Osteoblast (primary cell): Measurements from ENCODE around the gene LRIF1. TPM values are rescaled to one million over a fixed set of nuclear protein-coding genes. Genes with fewer than 3 reads are reported as not detected.
"Not testable (repeated sequence)": the region's sequence is repeated elsewhere in the genome, so short reads cannot be mapped to it uniquely, and the experiment has no call there.

ENCODE experiments used
- DNase-seq: peaks from one replicate; pipeline ENCODE4 v3.0.0; 2011; ENCODE audit warnings: low spot score, mixed read lengths; ENCODE audit not compliant: insufficient read length; ENCODE audit errors: missing footprints
- H2AFZ ChIP-seq: 2 replicates; pipeline ENCODE4 v1.6.0; 2011; ENCODE audit warnings: mild to moderate bottlenecking, low read length
- H3K27ac ChIP-seq: 2 replicates; pipeline ENCODE4 v1.5.1; 2011; ENCODE audit warnings: mild to moderate bottlenecking, low read depth, low read length, moderate library complexity
- H3K27me3 ChIP-seq: 2 replicates; pipeline ENCODE4 v1.6.0; 2012; ENCODE audit warnings: mild to moderate bottlenecking, control low read depth, inconsistent platforms, low read length, moderate library complexity; ENCODE audit not compliant: insufficient read depth
- H3K36me3 ChIP-seq: 2 replicates; pipeline ENCODE4 v1.5.1; 2011; ENCODE audit warnings: mild to moderate bottlenecking, low read length, control low read depth, moderate library complexity; ENCODE audit not compliant: insufficient read depth
- H3K4me1 ChIP-seq: 2 replicates; pipeline ENCODE4 v1.5.1; 2011; ENCODE audit warnings: mild to moderate bottlenecking, low read length, control low read depth, moderate library complexity; ENCODE audit not compliant: insufficient read depth
- H3K4me2 ChIP-seq: 2 replicates; pipeline ENCODE4 v1.6.0; 2011; ENCODE audit warnings: mild to moderate bottlenecking, low read length; ENCODE audit not compliant: insufficient read depth
- H3K4me3 ChIP-seq: fragments of 200-600 bp; sonication (generic); 3 replicates; pipeline ENCODE4 v1.5.1; 2012; ENCODE audit warnings: mild to moderate bottlenecking, low read length, inconsistent platforms; ENCODE audit not compliant: insufficient read depth
- H3K79me2 ChIP-seq: 2 replicates; pipeline ENCODE4 v1.6.0; 2012; ENCODE audit warnings: mild to moderate bottlenecking, low read length, control low read depth, inconsistent platforms; ENCODE audit not compliant: insufficient read depth
- H3K9me3 ChIP-seq: 2 replicates; pipeline ENCODE4 v1.5.1; 2011; ENCODE audit warnings: low read depth, low read length, control low read depth
- H4K20me1 ChIP-seq: 2 replicates; pipeline ENCODE4 v1.6.0; 2012; ENCODE audit warnings: mild to moderate bottlenecking, low read length, control low read depth; ENCODE audit not compliant: insufficient read depth
- total RNA-seq: library from RNA; depleted of rRNA; stranded (reverse); fragments of >200 nt; gene quantifications from 2 replicates; pipeline ENCODE4 v1.2.3, GENCODE V29; 2012
- TF ChIP-seq, protein P1 (sequence below): IDR thresholded peaks from 2 replicates; pipeline ENCODE4 v1.5.1; 2011; ENCODE audit warnings: mild to moderate bottlenecking, low read depth, low read length, moderate library complexity; ENCODE audit errors: extremely low read depth

The LRIF1 gene, protein sequence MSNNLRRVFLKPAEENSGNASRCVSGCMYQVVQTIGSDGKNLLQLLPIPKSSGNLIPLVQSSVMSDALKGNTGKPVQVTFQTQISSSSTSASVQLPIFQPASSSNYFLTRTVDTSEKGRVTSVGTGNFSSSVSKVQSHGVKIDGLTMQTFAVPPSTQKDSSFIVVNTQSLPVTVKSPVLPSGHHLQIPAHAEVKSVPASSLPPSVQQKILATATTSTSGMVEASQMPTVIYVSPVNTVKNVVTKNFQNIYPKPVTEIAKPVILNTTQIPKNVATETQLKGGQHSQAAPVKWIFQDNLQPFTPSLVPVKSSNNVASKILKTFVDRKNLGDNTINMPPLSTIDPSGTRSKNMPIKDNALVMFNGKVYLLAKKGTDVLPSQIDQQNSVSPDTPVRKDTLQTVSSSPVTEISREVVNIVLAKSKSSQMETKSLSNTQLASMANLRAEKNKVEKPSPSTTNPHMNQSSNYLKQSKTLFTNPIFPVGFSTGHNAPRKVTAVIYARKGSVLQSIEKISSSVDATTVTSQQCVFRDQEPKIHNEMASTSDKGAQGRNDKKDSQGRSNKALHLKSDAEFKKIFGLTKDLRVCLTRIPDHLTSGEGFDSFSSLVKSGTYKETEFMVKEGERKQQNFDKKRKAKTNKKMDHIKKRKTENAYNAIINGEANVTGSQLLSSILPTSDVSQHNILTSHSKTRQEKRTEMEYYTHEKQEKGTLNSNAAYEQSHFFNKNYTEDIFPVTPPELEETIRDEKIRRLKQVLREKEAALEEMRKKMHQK
- total RNA-seq = 10.5 and 13.6 TPM in 2 replicates

DNA sequence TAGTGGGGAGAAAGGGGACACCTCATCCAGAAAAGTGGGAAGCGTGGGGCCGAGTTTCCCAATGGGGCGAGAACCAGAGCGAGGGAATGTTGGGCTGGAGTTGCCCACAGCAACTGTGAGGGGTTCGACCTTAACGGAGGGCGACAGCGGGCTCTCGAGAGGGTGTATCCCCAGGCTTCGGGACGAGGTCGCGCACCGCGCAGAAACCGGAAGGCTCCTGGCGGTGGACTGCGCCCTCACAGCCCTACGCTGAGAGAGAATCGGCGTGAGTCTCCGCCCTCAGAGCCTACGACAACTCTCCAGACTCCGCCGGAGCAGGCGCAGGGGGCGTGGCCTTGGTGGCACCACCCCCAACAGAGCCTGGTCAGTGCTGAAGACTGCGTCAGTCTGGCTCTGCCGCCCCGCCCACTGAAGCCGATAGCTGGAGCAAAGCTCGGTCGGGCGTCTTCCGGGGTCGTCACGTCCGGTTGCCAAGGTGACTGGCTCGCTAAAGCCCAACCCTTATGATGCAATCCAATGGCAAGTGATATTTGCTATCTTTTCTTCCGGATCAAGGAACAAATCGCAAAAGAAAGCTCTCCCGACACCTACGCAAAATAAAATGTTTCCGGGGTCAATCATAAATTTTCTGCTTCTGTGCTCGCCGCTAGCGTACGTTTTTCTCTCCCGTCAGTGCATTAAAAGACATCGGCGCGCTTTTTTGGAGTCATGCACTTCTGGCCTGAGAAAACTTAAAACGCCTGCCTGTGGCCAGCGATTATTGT lies at the start of gene LRIF1:
Gene LRIF1 (minus strand): TSS at position 232 of the 764 bp plus-strand sequence. CDS start 234 bp downstream, outside the sequence.
- Histone ChIP-seq H3K27me3 (no peaks in the 10 kb centered on the region), H3K4me3 (peak within 1 kb of the TSS; percentile 96), H3K36me3 (no peaks in the 10 kb centered on the region), H3K4me1 (peaks cover 8% of the 10 kb centered on the region), H3K4me2 (peak within 1 kb of the TSS; percentile 94), H3K27ac (peak within 1 kb of the TSS; percentile 99), H3K79me2 (peaks cover 34% of the 10 kb centered on the region), H4K20me1 (peaks cover 2% of the 10 kb centered on the region), H2AFZ (peak within 1 kb of the TSS; percentile 99), H3K9me3 (no peaks in the 10 kb centered on the region)
- TF ChIP-seq, protein P1, sequence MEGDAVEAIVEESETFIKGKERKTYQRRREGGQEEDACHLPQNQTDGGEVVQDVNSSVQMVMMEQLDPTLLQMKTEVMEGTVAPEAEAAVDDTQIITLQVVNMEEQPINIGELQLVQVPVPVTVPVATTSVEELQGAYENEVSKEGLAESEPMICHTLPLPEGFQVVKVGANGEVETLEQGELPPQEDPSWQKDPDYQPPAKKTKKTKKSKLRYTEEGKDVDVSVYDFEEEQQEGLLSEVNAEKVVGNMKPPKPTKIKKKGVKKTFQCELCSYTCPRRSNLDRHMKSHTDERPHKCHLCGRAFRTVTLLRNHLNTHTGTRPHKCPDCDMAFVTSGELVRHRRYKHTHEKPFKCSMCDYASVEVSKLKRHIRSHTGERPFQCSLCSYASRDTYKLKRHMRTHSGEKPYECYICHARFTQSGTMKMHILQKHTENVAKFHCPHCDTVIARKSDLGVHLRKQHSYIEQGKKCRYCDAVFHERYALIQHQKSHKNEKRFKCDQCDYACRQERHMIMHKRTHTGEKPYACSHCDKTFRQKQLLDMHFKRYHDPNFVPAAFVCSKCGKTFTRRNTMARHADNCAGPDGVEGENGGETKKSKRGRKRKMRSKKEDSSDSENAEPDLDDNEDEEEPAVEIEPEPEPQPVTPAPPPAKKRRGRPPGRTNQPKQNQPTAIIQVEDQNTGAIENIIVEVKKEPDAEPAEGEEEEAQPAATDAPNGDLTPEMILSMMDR = peak; percentile 39
- DNase-seq = peak; percentile 95

DNA sequence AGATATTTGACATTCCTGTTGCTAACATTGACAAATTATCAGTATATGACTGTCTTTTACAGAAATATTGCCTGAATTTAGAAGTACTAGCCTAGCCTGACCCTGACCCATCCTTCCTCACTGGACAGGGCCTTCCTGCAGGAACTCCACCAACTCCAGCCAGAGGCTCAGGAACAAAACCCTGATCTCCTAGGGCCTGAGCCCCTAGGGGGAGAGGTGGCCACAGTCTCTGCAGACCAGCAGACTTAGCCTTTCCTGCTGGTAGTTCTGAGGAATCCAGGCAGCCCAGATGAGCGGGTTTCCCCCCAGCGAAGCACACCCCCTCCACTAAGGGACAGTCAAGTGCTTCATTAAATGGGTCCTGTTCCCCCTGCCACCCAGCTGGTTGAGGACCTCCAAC lies 44.3 kb upstream of the LRIF1 start:
- H4K20me1 ChIP-seq = no peaks in the 10 kb centered on the region
- no peak overlapping the region for H3K4me2 ChIP-seq
- no peak overlapping the region for H3K27ac ChIP-seq
- H3K79me2 ChIP-seq = no peaks in the 10 kb centered on the region
- TF ChIP-seq, protein P1 = no peak
- no peaks in the 10 kb centered on the region for H3K4me1 ChIP-seq
- no peaks in the 10 kb centered on the region for H3K9me3 ChIP-seq
- no peak for DNase-seq
- no peaks in the 10 kb centered on the region for H3K36me3 ChIP-seq
- no peak overlapping the region for H2AFZ ChIP-seq
- H3K4me3 ChIP-seq = no peak overlapping the region
- no peaks in the 10 kb centered on the region for H3K27me3 ChIP-seq

DNA sequence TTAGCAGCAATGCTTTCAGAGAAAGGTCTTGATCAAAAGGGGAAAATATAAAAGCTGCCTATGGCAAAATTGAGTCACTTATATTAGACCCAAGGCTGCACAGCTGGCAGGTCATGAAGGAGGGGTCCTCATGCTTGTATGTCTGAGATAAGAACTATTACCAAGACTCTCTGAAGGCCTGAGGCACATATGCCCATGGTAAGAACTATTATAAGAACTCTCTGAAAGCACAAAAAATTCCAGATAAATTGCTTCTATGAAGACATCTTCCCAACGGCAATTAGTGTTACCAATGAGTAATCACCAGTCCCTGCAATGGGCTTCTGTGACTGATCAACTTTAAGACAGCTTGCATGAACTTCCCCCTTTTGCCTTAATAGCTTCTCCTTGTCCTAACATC lies 42.8 kb upstream of the LRIF1 start:
- H3K4me1 ChIP-seq = no peaks in the 10 kb centered on the region
- H2AFZ ChIP-seq = no peak overlapping the region
- no peak for DNase-seq
- no peaks in the 10 kb centered on the region for H3K9me3 ChIP-seq
- H4K20me1 ChIP-seq = no peaks in the 10 kb centered on the region
- H3K27me3 ChIP-seq = no peaks in the 10 kb centered on the region
- no peaks in the 10 kb centered on the region for H3K36me3 ChIP-seq
- H3K4me3 ChIP-seq = no peak overlapping the region
- H3K27ac ChIP-seq = no peak overlapping the region
- TF ChIP-seq, protein P1 = no peak
- H3K79me2 ChIP-seq = no peaks in the 10 kb centered on the region
- no peak overlapping the region for H3K4me2 ChIP-seq

DNA sequence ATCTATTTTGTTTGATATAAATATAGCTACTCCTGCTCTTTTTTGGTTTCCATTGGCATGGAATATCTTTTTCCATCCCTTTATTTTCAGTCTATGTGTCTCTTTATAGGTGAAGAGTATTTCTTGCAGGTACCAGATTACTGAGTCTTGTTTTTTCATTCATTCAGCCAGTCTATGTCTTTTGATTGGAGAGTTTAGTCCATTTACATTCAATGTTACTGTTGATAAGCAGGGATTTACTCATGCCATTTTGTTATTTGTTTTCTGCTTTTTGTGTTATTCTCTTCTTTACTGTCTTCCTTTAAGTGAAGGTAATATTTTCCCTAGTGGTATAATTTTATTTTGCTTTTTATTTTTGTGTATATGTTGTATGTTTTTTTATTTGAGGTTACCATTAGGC lies 35.9 kb upstream of the LRIF1 start:
- not testable (repeated sequence) for H3K9me3 ChIP-seq, H3K4me2 ChIP-seq, H3K27me3 ChIP-seq, H4K20me1 ChIP-seq, H3K4me3 ChIP-seq, H3K27ac ChIP-seq, H3K79me2 ChIP-seq, H2AFZ ChIP-seq, H3K4me1 ChIP-seq, H3K36me3 ChIP-seq, DNase-seq
